Parathyroid adenoma (tissue), 2 donors: ENCODE results near the gene RNASE1.

Experiments used
- H2AFZ ChIP-seq: fragments of 300-600 bp; sonication (generic); one replicate; pipeline ENCODE4 v1.7.0; 2017; ENCODE audit warnings: antibody characterized with exemption, mild to moderate bottlenecking
- H3K27ac ChIP-seq: fragments of 300-600 bp; sonication (generic); one replicate; pipeline ENCODE4 v1.7.0; 2017
- H3K27me3 ChIP-seq: fragments of 300-600 bp; sonication (generic); one replicate; pipeline ENCODE4 v1.7.0; 2017; ENCODE audit warnings: low read length; ENCODE audit not compliant: control insufficient read depth, insufficient read depth
- H3K36me3 ChIP-seq: fragments of 300-600 bp; sonication (generic); one replicate; pipeline ENCODE4 v1.7.0; 2017; ENCODE audit warnings: low read length; ENCODE audit not compliant: control insufficient read depth, insufficient read depth
- H3K4me1 ChIP-seq: fragments of 300-600 bp; sonication (generic); one replicate; pipeline ENCODE4 v1.7.0; 2017; ENCODE audit warnings: control low read depth
- H3K4me2 ChIP-seq: fragments of 300-600 bp; sonication (generic); one replicate; pipeline ENCODE4 v1.7.0; 2017; ENCODE audit warnings: low read length
- H3K4me3 ChIP-seq: fragments of 300-600 bp; sonication (generic); one replicate; pipeline ENCODE4 v1.7.0; 2017; ENCODE audit warnings: low read depth, low read length
- H3K79me2 ChIP-seq: fragments of 300-600 bp; sonication (generic); one replicate; pipeline ENCODE4 v1.7.0; 2017; ENCODE audit warnings: control low read depth
- H3K9ac ChIP-seq: fragments of 300-600 bp; sonication (generic); one replicate; pipeline ENCODE4 v1.7.0; 2017; ENCODE audit warnings: mild to moderate bottlenecking
- H3K9me3 ChIP-seq: fragments of 300-600 bp; sonication (generic); one replicate; pipeline ENCODE4 v1.7.0; 2017; ENCODE audit warnings: low read length; ENCODE audit not compliant: control insufficient read depth
- TF ChIP-seq, protein P1 (sequence below): fragments of 300-600 bp; sonication (generic); IDR thresholded peaks from one replicate; pipeline ENCODE4 v1.7.0; 2017; ENCODE audit warnings: antibody characterized with exemption, mild to moderate bottlenecking
- donor health status: primary hyperparathyroidism.

The RNASE1 gene

DNA sequence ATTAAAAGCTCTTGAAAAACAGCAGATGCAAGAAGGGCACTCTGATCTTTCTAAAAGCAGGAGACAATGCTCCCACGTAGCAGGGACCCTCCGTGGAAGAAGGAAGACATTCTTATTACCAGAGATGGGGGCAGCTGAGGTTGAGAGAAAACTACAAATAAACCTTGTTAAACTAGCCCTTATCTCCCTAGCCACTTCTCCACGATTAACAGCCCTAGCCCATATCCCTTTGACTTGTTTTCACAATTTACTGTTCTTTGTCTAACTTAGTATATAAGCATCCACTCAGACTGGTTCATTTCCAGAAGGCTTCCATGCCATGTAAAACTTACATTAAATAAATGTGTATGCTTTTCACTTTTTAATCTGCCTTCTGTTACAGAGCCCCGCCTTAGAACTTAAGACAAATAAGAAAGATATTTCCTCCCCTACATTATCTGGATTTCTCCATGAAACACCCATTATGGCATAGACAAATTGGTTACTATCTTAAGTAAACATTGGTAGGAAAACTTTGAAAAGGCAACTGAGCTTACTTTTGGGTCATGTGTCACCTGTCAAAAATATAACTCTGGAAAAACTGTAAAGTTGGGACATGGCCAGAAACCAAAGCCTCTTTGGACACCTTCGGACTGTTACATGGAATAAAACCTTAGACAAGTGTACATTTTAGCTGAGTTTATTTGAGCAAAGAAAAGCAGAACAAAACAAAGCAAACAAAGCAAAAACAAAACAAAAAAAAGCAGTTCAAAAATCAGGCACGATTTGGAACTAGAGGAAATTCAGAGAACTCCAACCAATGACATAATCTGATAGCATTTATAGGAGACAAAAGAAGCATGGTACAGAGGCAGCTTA lies 4.9 kb upstream of the RNASE1 start:
- H3K79me2 ChIP-seq, result no peaks in the 10 kb centered on the region
- TF ChIP-seq, protein P1, sequence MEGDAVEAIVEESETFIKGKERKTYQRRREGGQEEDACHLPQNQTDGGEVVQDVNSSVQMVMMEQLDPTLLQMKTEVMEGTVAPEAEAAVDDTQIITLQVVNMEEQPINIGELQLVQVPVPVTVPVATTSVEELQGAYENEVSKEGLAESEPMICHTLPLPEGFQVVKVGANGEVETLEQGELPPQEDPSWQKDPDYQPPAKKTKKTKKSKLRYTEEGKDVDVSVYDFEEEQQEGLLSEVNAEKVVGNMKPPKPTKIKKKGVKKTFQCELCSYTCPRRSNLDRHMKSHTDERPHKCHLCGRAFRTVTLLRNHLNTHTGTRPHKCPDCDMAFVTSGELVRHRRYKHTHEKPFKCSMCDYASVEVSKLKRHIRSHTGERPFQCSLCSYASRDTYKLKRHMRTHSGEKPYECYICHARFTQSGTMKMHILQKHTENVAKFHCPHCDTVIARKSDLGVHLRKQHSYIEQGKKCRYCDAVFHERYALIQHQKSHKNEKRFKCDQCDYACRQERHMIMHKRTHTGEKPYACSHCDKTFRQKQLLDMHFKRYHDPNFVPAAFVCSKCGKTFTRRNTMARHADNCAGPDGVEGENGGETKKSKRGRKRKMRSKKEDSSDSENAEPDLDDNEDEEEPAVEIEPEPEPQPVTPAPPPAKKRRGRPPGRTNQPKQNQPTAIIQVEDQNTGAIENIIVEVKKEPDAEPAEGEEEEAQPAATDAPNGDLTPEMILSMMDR, result no peak
- H3K4me2 ChIP-seq, result no peak overlapping the region
- H3K4me1 ChIP-seq, result no peaks in the 10 kb centered on the region
- no peak overlapping the region for H3K4me3 ChIP-seq
- no peaks in the 10 kb centered on the region for H3K27me3 ChIP-seq
- H3K9ac ChIP-seq, result no peak overlapping the region
- no peaks in the 10 kb centered on the region for H3K9me3 ChIP-seq
- H2AFZ ChIP-seq, result no peak overlapping the region
- no peak overlapping the region for H3K27ac ChIP-seq
- no peaks in the 10 kb centered on the region for H3K36me3 ChIP-seq

DNA sequence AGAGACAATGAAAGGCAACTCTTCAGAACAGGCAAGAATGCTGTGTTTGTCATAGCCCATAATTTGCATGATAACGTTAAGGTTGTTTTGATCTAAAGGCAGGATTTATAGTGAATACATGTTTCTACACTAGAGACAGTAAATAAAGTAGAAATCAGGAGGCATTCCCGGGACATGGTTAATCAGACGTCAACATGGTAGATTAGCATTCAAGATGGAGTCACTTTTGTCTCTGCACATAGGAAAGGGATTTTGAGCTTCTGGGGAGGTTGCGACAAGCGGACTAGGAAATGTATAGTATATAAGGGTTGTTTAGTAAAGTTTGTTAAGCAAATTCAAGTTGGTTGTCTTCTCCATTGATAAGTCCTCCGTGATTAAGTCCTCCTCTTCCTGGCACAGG lies 2.8 kb upstream of the RNASE1 start:
- no peak overlapping the region for H2AFZ ChIP-seq
- no peaks in the 10 kb centered on the region for H3K27me3 ChIP-seq
- no peak overlapping the region for H3K4me3 ChIP-seq
- H3K27ac ChIP-seq, result no peak overlapping the region
- H3K4me1 ChIP-seq, result no peaks in the 10 kb centered on the region
- no peaks in the 10 kb centered on the region for H3K36me3 ChIP-seq
- TF ChIP-seq, protein P1, result no peak
- no peaks in the 10 kb centered on the region for H3K79me2 ChIP-seq
- H3K9me3 ChIP-seq, result no peaks in the 10 kb centered on the region
- no peak overlapping the region for H3K4me2 ChIP-seq
- no peak overlapping the region for H3K9ac ChIP-seq

DNA sequence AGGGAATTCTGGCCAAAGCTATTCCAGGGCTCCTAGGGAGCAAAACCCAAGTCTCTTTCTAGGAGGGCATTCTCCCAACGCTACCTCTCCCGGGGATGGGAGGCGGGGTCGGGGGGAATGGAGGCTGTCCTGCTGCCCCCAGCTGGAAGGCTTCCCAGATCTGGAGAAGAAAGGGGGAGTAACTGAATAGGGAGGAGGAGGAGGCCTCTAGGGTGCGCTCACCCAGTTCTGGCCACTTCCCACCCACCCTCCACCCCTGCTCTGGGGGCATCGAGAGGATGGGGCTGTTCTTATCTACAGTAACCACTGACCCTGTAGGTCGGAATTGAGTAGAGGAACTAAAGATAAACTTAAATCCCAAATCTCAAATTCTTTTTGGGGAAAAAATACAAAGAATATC lies 579 bp upstream of the RNASE1 start:
- TF ChIP-seq, protein P1, result no peak
- Histone ChIP-seq H3K9ac (no peak overlapping the region), H3K4me3 (no peak overlapping the region)

DNA sequence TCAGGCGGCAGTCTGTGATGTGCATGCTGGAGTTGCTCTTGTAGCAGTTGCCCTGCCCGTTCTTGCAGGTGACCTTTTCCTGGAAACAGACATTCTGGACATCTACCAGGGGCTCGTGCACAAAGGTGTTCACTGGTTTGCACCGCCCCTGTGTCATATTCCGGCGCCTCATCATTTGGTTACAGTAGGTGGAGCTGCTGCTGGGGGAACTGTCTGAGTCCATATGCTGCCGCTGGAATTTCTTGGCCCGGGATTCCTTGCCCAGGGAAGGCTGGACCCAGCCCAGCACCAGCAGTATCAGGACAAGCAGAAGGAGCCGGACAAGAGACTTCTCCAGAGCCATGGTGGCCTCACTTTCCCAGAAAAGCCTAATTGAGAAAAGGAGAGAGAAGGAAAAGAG lies 918 bp downstream of the RNASE1 start:
- no peak overlapping the region for H3K4me2 ChIP-seq
- H3K9me3 ChIP-seq, result no peaks in the 10 kb centered on the region
- no peak overlapping the region for H3K9ac ChIP-seq
- H2AFZ ChIP-seq, result peak overlapping the region; percentile 63
- H3K36me3 ChIP-seq, result no peaks in the 10 kb centered on the region
- no peaks in the 10 kb centered on the region for H3K4me1 ChIP-seq
- no peaks in the 10 kb centered on the region for H3K27me3 ChIP-seq
- H3K4me3 ChIP-seq, result no peak overlapping the region
- H3K79me2 ChIP-seq, result no peaks in the 10 kb centered on the region
- peak overlapping the region; percentile 5 for H3K27ac ChIP-seq
- TF ChIP-seq, protein P1, result no peak

More for the DNA sequence above, 579 bp upstream of the RNASE1 start:
- no peaks in the 10 kb centered on the region for H3K79me2 ChIP-seq
- no peak overlapping the region for H3K27ac ChIP-seq
- no peaks in the 10 kb centered on the region for H3K4me1 ChIP-seq
- no peak overlapping the region for H2AFZ ChIP-seq
- no peaks in the 10 kb centered on the region for H3K9me3 ChIP-seq
- no peak overlapping the region for H3K4me2 ChIP-seq
- H3K36me3 ChIP-seq, result no peaks in the 10 kb centered on the region
- H3K27me3 ChIP-seq, result no peaks in the 10 kb centered on the region
